ENCODE measurements around the gene DGKG. TPM values are rescaled to one million over a fixed set of nuclear protein-coding genes. Genes with fewer than 3 reads are reported as not detected.

DGKG gene
- total and polyA plus RNA-seq, 3 donors from 2014 or later: 0.68 to 1.2 (median 1.1) TPM

DNA sequence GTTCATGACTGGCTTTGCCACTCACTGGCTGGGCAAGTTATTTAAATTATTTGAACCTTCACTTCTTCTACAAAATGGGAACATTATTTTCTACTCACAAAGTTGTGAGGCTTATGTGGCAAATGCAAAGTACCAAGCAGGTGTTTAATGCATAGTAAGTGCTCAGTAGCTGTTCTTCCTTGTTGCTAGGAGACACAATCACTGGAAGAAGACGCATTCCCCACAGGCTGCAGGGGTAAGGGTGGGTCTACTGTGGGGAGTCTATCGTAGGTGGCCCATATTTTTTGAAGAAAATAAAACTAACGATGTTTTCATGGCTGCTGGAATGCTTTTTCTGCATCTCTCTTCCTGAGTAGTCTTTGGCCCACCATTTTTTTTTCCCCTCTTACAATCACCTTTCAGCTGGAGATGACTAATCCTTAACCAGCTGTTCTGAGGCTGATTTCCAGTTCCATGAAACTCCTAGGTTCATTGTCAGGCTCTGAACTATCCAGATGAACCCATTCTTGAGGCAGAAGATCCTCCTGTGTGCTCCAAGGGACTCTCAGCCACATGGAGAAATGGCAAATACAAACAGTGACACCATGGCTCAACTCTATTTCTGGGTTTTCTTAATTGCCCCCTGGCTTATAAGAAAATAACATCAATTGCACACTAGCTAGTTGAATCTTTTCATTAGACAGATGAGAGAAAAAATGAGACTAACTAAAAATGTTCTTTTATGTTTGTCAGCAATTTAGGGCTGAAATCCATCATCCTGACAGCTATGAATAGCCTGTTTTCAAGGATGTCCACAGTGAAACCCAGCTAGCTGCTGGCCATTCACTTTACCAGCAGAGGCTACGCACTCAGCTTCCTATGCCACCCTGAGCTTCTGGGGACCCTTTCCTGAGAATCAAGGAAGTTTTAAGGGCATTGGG is 144.9 kb downstream of the DGKG start:
- TF ChIP-seq, protein P1, sequence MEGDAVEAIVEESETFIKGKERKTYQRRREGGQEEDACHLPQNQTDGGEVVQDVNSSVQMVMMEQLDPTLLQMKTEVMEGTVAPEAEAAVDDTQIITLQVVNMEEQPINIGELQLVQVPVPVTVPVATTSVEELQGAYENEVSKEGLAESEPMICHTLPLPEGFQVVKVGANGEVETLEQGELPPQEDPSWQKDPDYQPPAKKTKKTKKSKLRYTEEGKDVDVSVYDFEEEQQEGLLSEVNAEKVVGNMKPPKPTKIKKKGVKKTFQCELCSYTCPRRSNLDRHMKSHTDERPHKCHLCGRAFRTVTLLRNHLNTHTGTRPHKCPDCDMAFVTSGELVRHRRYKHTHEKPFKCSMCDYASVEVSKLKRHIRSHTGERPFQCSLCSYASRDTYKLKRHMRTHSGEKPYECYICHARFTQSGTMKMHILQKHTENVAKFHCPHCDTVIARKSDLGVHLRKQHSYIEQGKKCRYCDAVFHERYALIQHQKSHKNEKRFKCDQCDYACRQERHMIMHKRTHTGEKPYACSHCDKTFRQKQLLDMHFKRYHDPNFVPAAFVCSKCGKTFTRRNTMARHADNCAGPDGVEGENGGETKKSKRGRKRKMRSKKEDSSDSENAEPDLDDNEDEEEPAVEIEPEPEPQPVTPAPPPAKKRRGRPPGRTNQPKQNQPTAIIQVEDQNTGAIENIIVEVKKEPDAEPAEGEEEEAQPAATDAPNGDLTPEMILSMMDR (IDR thresholded peaks at IDR 0.05): no peak
- TF ChIP-seq POLR2A (IDR thresholded peaks at IDR 0.05): no peak
- Histone ChIP-seq H3K27ac (no peak overlapping the region), H3K4me3 (no peak overlapping the region), H3K4me1 (no peaks in the 10 kb centered on the region), H3K9me3 (no peaks in the 10 kb centered on the region), H3K36me3 (ENCODE audit: low read depth, missing control alignments) (no peaks in the 10 kb centered on the region), H3K27me3 (no peaks in the 10 kb centered on the region)
- intact Hi-C loops (cut with DNase I; ENCODE audit: low total_unique reads): no loop called here
- no peak for DNase-seq
- WGBS, 2 donors: 78 to 84% methylated on average over 4 of the region's 4 CpGs

DNA sequence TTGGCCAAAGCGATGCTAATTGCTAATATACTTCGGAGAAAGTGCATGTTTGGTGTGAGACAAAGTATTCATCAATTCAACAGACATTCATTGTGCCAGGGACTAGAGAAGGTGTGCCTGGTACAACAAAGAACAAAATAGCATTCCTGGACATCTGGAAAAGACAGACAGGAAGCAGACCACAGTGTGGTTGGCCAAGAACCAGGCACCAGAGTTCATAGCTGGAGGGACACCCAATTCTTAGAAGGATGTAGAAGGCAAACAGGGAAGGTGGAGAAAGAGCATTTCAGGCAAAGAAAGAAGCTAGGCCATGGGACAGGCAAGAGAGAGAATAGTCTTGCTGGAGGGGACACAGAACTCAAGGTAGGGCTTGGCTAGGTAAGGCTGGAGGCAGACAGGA is 147.4 kb downstream of the DGKG start:
- H3K4me1 ChIP-seq: peaks cover 11% of the 10 kb centered on the region
- H3K9me3 ChIP-seq: no peaks in the 10 kb centered on the region
- no peaks in the 10 kb centered on the region for H3K36me3 ChIP-seq (ENCODE audit: low read depth, missing control alignments)
- H3K4me3 ChIP-seq: no peak overlapping the region
- DNase-seq: no peak
- no peak overlapping the region for H3K27ac ChIP-seq
- TF ChIP-seq POLR2A (IDR thresholded peaks at IDR 0.05): no peak
- TF ChIP-seq, protein P1 (IDR thresholded peaks at IDR 0.05): no peak
- intact Hi-C loops (cut with DNase I; ENCODE audit: low total_unique reads): no loop called here
- H3K27me3 ChIP-seq: no peaks in the 10 kb centered on the region
- 90 to 97% methylated on average over 2 of the region's 2 CpGs for WGBS, 2 donors

DNA sequence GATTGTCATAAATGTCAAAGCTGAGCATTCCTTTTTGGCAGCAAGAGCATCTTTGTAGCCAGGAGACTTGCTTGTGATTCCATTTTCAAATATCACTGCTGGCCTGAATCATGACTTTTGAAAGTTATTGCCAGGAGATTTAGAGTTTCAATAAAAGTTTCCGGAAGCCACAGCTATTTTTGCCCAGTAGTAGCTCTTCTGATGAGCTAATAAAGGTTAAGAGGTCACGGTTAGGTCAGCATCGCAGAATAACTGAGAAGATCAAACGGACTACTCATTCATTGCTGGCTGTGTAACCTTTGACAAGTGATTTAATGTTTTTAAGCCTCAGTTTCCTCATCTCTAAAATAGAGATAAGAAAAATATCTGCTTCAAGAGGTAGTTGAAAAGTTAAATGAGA is 148.1 kb downstream of the DGKG start:
- Histone ChIP-seq H3K27me3 (no peaks in the 10 kb centered on the region), H3K27ac (no peak overlapping the region), H3K4me3 (no peak overlapping the region), H3K4me1 (peaks cover 16% of the 10 kb centered on the region), H3K9me3 (no peaks in the 10 kb centered on the region), H3K36me3 (ENCODE audit: low read depth, missing control alignments) (no peaks in the 10 kb centered on the region)
- no peak for DNase-seq
- 82 to 85% methylated on average over 4 of the region's 4 CpGs for WGBS, 2 donors
- intact Hi-C loops (cut with DNase I; ENCODE audit: low total_unique reads): no loop called here
- TF ChIP-seq POLR2A (IDR thresholded peaks at IDR 0.05): no peak
- TF ChIP-seq, protein P1 (IDR thresholded peaks at IDR 0.05): no peak

DNA sequence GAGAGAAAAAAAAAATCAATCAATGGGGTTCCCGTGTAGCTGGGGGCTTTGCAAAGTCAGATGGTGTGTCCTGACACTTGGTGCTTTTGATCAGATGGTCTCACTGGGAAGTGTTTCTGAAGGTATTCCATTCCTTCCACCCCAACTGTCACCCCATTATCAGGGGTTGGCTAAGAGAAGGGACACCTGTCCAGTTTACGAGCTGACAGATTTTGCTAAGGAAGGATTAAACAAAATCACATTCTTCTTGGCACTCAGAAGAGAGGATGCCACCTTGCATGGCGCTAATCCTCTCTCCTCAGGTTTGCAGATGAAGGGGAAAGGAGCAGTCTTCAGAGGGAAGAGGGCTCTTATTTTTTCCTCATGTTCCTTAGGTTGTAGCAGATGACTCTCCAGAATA is 149.4 kb downstream of the DGKG start:
- H3K9me3 ChIP-seq: no peaks in the 10 kb centered on the region
- H3K27me3 ChIP-seq: no peaks in the 10 kb centered on the region
- no peak overlapping the region for H3K4me3 ChIP-seq
- TF ChIP-seq, protein P1 (IDR thresholded peaks at IDR 0.05): no peak
- TF ChIP-seq POLR2A (IDR thresholded peaks at IDR 0.05): no peak
- intact Hi-C loops (cut with DNase I; ENCODE audit: low total_unique reads): no loop called here
- no peak overlapping the region for H3K27ac ChIP-seq
- DNase-seq: no peak
- H3K4me1 ChIP-seq: peaks cover 16% of the 10 kb centered on the region
- no peaks in the 10 kb centered on the region for H3K36me3 ChIP-seq (ENCODE audit: low read depth, missing control alignments)
- 88 to 94% methylated on average over 3 of the region's 3 CpGs for WGBS, 2 donors

Measured in testis (tissue), 3 donors.